Cortex of kidney (tissue), 1 donor: ENCODE results near the gene CACNA2D4.

Source experiments
- DNase-seq: peaks from one replicate; lab custom pipeline; 2025; lab: John Stamatoyannopoulos, UW

The CACNA2D4 gene

DNA sequence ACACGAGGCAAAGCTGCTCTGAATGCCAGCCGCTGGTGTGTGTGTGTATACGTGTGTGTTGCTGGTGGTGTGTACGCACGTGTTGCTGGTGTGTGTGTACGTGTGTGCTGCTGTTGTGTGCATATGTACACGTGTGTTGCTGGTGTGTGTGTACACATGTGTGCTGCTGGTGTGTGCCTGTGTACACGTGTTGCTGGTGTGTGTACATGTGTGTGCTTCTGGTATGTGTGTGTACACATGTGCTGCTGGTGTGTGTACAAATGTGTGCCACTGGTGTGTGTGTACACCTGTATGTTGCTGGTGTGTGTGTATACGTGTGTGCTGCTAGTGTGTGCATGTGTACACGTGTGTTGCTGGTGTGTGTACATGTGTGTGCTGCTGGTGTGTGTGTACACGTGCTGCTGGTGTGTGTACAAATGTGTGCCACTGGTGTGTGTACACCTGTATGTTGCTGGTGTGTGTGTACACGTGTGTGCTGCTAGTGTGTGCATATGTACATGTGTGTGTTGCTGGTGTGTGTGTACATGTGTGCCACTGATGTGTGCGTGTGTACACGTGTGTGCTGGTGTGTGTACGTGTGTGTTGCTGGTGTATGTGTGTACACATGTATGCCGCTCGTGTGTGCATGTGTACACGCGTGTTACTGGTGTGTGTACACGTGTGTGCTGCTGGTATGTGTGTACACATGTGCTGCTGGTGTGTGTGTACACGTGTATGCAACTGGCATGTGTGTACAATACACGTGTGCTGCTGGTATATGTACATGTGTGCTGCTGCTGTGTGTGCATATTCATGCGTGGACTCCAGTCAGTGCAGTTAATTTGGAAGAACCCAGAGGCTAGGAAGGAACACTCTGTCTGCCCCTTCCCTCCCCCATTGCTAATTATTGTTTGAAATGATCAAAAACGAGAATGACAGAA is 47.2 kb downstream of the CACNA2D4 start:
- no peak for DNase-seq

- no peak for DNase-seq
Observed at GRCh38 chr12:1870086-1870485, 48.4 kb downstream of the CACNA2D4 start.

DNA sequence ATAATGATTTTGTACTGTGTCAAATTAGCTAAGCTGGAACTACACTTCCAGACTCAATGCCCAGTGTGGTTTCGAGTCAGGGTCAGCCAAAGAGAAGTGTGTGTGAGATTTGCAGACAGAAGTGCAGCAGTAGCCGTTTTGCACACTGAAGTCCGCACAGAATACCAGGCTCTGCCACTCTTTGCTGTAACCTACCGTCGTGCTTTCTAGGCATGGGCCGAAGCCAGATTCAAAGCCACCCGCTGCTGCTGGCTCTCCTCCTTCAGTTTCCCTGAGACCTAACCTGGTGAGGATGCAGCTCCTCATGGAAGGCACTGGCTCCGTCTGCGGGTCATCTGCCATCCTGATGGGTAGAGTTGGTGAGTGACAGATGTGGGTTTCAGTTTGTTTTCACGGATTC is 49.3 kb downstream of the CACNA2D4 start:
- no peak for DNase-seq

- DNase-seq = no peak
Observed at GRCh38 chr12:1865284-1865866, 53.1 kb downstream of the CACNA2D4 start.

DNA sequence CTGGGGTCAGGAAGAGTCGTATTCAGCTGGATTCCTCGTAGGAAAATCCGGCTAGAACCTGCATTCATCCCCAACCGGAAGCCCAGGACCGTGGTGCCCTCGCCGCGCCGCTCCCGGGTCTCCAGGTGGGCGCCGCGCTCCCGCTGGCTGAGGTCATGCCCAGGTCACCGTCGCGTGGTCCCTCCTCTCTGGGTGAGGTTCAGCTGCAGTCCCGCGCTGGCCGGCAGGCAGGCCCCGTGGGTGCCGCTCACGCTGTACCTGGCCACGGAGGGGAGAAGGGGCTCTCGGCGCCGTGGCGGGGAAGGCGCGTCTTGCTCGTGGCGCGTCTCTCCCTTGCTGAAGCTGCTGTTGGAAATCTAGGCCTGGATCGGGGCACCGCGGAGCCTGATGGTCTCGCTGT is 53.6 kb downstream of the CACNA2D4 start:
- DNase-seq = no peak

DNA sequence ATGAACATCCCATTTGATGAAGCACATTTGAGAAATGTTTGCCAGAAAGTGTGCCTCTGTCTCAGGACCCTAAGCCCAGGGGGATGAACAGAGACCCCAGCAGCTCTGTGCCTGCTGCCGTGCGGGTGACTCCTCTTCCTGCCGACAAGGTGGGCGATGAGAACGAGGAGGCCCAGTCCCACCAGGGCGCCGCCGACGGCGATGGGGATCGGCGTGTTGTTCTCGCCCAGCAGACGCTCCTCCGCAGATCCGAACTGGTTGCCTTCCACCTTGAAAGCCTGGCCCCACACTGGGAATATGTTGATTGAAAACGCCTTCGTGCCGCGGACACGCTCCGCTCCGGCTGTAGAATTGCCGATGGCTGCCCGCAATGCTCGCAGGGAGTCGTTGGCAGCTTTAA is 54.0 kb downstream of the CACNA2D4 start:
- no peak for DNase-seq

DNA sequence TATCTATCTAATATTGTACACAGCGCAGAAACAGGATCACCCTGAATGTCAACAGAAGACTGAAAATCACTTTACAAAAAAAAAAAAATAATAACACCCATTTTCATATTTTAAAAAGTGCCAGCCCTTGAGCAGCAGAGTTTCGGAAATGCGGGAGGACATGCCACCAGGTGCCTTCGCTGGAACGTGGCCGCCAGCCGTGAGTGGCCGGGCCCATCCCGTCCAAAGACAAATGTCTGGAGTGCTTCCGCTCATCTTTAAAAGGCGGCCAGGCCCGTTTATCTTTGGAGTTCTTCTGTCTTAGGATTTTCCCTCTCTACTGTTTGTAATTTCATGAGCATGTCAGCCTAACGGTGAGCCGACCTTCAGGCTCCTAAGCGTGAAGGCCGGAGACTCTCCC is 54.6 kb downstream of the CACNA2D4 start:
- DNase-seq = no peak

DNA sequence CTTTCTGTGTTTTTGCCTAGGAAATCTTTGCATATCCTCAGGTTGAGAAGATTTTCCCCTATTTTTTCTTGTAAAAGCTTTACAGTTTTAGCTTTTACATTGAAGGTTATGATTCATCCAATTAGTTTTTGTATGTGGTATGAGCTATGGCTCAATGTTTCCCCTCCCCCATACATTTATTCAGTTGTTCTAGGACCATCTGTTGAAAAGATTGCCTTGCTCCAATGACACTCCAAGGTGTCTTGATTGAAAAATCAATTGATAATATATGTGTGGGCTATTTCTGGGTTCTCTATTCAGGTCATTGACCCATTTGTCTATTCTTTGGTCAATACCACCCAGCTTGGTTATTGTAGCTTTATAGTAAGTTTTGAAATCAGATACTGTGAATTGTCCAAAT is 55.5 kb downstream of the CACNA2D4 start:
- no peak for DNase-seq

GRCh38 chr12:1859643-1860042 is 58.8 kb downstream of the CACNA2D4 start:
- DNase-seq = no peak

DNA sequence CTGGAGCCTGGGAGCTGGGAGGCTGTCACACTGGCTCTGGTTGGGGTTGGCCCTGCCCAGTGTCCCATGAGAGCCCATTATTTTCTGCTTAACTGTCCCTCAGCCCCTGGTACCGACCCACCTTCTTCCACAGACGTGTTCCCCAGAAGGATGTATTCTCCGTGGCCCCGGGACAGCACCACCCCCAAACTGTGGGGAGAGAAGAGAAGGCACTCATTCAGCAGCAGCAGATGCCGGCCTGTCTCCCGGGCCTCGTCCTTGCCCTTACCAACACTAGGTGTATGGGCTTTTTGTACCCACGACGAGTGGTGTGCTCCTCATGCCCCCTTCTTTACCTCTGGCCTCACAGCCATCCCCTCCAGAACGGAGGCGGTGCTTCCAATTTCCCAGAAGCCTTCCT is 60.0 kb downstream of the CACNA2D4 start:
- DNase-seq = no peak

DNA sequence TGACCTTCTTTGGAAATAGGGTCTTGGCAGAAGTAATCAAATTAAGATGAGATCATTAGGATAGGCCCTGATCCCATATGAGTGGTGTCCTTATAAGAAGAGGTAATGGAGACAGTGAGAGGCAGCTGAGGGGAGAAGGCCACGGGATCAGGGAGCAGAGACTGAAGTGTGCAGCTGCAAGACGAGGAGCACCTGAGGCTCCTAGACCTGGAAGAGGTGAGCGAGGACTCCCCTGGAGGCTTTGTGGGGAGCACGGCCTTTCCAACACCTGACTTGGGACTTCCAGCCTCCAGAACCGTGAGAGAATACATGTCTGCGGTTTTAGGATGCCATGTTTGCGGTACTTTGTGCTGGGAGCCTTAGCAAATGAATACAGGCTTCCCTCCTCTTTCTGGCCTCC is 60.6 kb downstream of the CACNA2D4 start:
- DNase-seq = no peak

GRCh38 chr12:1857086-1857485 is 61.4 kb downstream of the CACNA2D4 start:
- DNase-seq = no peak

DNA sequence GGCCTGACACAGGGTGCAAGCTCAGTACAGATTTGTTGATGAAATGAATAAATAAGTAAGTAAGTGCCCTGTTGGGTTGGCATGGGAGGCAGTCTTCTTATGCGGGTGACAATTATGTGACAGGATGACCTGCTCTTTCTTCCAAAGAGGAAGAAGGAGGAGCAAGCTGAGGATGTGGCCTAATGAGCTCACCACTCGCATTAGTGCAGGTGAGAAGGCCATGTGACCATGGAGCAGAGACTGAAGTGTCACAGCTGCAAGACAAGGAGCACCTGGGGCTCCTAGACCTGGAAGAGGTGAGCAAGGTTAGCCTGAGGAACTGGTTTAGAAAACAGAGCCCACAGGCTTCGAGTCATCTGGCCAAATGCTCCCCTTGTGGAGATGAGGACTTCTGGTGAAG is 63.2 kb downstream of the CACNA2D4 start:
- DNase-seq = no peak

GRCh38 chr12:1853716-1854115 is 64.7 kb downstream of the CACNA2D4 start:
- DNase-seq = no peak

GRCh38 chr12:1852076-1852475 is 66.4 kb downstream of the CACNA2D4 start:
- no peak for DNase-seq

GRCh38 chr12:1851151-1851701 is 67.2 kb downstream of the CACNA2D4 start:
- DNase-seq = no peak

GRCh38 chr12:1848745-1849144 is 69.7 kb downstream of the CACNA2D4 start:
- no peak for DNase-seq

- DNase-seq = no peak
Observed at GRCh38 chr12:1848146-1848545, 70.3 kb downstream of the CACNA2D4 start.

GRCh38 chr12:1847411-1847810 is 71.0 kb downstream of the CACNA2D4 start:
- no peak for DNase-seq

GRCh38 chr12:1846421-1847405 is 71.7 kb downstream of the CACNA2D4 start:
- DNase-seq = no peak

GRCh38 chr12:1845886-1846285 is 72.6 kb downstream of the CACNA2D4 start:
- DNase-seq = no peak

DNA sequence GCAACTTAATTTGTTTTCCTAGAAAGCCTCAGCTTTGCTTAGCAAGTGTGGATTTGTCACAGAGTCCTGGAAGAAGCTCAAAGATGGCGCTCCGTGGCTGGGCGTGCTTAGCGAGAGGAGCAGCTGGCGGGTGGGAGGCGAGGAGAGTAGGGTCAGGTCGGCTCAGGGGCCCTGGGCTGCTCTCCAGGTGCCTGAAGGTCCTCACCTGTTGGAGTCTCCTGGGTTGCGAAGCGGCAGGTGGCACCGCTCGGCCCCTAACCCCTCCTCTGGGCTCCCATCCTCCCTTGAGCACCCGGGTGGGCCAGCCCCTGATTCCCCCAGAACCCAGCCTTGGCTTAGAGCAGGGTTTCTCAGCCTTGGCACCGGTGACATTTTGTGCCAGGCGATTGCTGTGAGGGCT is 73.0 kb downstream of the CACNA2D4 start:
- DNase-seq = no peak
